Hepatocyte (in vitro differentiated cells): ENCODE measurements around the gene TLE6.

ENCODE experiments used
- EZH2 ChIP-seq: fragments of 200-600 bp; sonication (generic); IDR thresholded peaks from 2 replicates; pipeline ENCODE4 v1.6.1; 2016; ENCODE audit warnings: antibody characterized with exemption, mild to moderate bottlenecking, borderline replicate concordance
- TF ChIP-seq, protein P1 (sequence below): fragments of 200-600 bp; sonication (generic); IDR thresholded peaks from 2 replicates; pipeline ENCODE4 v1.5.1; 2016; ENCODE audit warnings: antibody characterized with exemption, mild to moderate bottlenecking; ENCODE audit not compliant: poor library complexity

- TF ChIP-seq, protein P1, sequence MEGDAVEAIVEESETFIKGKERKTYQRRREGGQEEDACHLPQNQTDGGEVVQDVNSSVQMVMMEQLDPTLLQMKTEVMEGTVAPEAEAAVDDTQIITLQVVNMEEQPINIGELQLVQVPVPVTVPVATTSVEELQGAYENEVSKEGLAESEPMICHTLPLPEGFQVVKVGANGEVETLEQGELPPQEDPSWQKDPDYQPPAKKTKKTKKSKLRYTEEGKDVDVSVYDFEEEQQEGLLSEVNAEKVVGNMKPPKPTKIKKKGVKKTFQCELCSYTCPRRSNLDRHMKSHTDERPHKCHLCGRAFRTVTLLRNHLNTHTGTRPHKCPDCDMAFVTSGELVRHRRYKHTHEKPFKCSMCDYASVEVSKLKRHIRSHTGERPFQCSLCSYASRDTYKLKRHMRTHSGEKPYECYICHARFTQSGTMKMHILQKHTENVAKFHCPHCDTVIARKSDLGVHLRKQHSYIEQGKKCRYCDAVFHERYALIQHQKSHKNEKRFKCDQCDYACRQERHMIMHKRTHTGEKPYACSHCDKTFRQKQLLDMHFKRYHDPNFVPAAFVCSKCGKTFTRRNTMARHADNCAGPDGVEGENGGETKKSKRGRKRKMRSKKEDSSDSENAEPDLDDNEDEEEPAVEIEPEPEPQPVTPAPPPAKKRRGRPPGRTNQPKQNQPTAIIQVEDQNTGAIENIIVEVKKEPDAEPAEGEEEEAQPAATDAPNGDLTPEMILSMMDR, result no peak
- TF ChIP-seq EZH2, result no peak
Observed at GRCh38 chr19:2957160-2957559, 20.2 kb upstream of the TLE6 start.
